C4-2B (cell line): ENCODE results near the gene CSPG4.

Experiments
- H3K27ac ChIP-seq: fragments of 450-650 bp; 2 replicates; pipeline ENCODE4 v1.5.1; 2017
- ZFX ChIP-seq: fragments of 450-650 bp; IDR thresholded peaks from 2 replicates; pipeline ENCODE4 v1.6.1; 2017
- TF ChIP-seq, protein P1 (sequence below): fragments of 450-650 bp; conservative IDR thresholded peaks from 2 replicates; pipeline ENCODE4 v1.5.1; 2017; ENCODE audit warnings: mild to moderate bottlenecking

Gene CSPG4

DNA sequence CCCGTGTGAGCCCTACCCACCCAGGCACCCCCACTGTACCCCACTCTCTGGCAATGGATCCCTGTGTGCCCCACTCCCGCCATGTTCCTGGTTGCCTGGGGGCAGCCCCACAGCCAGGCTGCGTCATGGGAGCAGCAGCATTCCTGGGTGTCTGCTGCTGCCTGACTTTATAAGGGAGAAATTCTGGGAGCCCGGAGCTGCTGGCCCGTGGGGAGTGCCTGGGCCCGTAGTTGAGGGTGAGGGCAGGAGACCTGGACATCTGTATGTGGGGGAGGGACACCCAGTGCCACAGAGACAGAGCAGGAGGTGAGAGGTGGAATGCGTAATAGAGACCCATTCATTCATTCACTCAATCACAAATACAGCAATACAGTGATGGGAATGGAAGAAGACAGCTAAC is 15.1 kb downstream of the CSPG4 start:
- TF ChIP-seq, protein P1, sequence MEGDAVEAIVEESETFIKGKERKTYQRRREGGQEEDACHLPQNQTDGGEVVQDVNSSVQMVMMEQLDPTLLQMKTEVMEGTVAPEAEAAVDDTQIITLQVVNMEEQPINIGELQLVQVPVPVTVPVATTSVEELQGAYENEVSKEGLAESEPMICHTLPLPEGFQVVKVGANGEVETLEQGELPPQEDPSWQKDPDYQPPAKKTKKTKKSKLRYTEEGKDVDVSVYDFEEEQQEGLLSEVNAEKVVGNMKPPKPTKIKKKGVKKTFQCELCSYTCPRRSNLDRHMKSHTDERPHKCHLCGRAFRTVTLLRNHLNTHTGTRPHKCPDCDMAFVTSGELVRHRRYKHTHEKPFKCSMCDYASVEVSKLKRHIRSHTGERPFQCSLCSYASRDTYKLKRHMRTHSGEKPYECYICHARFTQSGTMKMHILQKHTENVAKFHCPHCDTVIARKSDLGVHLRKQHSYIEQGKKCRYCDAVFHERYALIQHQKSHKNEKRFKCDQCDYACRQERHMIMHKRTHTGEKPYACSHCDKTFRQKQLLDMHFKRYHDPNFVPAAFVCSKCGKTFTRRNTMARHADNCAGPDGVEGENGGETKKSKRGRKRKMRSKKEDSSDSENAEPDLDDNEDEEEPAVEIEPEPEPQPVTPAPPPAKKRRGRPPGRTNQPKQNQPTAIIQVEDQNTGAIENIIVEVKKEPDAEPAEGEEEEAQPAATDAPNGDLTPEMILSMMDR = no peak
- no peak for TF ChIP-seq ZFX
- H3K27ac ChIP-seq = no peak overlapping the region

DNA sequence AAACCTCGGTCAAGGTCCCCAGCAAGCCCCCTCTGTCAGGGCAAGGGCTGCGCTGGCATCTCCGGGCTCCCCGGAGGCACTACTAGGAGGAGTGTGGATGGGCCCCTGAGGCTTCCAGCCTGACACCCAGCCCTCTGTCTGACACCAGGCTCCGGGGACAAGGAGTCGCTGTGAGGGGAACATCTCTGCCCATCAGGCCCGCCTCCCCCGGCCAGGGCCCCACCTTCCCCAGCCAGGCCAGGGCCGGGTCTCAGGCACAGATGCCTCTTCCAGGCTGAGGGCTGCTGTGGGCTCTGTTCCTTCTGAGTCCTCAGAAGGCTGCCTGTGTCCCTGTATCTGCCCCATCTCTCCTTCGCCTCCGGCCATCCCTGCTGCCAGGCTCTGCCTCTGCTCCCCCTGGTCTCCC is 15.8 kb downstream of the CSPG4 start:
- no peak overlapping the region for H3K27ac ChIP-seq
- TF ChIP-seq, protein P1 = no peak
- no peak for TF ChIP-seq ZFX

DNA sequence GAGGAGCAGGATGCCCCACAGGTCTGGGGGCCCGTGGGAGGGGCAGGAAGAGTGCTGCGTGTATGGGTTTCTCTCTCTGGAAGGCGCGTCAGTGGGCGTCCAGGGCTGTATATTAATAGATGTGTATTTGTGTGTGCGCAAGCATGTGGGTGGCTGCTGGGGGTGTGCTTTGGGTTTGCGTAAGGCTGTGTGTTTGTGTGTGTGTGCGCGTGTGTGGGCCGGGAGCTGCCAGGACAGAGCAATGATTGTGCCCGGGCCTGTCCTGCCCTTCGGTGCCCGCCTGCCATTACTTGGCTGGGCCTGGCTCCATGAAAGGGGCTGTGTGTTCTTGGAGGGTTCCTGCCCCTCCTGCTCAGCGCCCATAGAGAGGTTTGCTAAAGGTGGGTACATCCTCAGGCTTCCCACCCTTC is 16.3 kb downstream of the CSPG4 start:
- H3K27ac ChIP-seq = no peak overlapping the region
- TF ChIP-seq, protein P1 = no peak
- TF ChIP-seq ZFX = no peak

DNA sequence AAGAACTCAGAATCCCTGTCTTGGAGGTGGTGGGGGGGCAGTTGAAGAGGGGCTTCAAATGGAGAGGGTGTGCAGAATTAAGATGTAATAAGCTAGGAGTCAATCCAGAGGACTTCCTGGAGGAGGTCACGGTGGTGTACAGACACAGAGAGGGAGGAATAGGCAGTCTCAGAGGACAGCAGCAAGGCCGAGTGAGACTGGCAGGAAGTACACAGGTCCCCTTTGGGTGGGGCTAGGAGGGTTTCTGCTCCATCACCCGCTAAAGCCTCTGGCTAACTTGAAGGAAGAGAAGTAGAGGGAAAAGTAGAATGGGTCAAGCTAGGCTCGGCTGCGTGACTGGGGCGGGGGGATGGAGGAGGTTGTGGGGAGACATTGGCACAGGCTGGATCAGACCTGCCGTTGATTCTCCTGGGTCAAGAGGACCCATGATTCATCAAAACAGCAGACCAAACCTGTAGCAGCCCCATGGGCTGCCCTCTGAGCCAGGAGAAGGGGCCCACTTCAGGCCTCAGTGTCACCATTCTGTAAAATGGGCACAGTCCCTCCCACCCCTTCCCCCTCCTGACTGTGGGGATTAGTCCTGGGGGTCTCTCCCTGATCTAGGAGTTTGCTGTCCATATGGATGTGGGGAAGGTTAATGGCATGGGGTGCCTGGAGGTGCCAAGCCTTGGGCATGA is 16.9 kb downstream of the CSPG4 start:
- no peak overlapping the region for H3K27ac ChIP-seq
- no peak for TF ChIP-seq ZFX
- TF ChIP-seq, protein P1 = no peak

DNA sequence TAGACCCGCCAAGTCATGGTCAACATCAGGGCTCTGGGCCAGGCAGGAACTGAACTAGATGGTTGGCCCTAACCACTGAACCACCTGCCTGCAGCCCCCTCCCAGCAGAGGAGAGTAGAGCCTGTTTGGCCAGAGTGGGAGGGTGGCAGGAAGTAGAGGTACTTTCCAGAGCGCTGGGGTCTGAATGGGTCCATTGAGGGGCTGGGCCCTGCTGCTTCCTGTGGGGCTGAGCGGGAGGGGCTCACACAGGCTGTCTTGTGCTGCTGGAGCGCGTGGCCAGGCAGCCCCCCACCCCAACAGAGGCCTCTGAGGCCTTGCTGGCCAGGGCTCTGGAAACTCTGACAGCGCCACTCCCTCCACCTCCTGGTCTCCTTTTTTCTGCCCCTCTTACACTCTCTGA is 17.4 kb downstream of the CSPG4 start:
- H3K27ac ChIP-seq = no peak overlapping the region
- TF ChIP-seq, protein P1 = no peak
- TF ChIP-seq ZFX = no peak

DNA sequence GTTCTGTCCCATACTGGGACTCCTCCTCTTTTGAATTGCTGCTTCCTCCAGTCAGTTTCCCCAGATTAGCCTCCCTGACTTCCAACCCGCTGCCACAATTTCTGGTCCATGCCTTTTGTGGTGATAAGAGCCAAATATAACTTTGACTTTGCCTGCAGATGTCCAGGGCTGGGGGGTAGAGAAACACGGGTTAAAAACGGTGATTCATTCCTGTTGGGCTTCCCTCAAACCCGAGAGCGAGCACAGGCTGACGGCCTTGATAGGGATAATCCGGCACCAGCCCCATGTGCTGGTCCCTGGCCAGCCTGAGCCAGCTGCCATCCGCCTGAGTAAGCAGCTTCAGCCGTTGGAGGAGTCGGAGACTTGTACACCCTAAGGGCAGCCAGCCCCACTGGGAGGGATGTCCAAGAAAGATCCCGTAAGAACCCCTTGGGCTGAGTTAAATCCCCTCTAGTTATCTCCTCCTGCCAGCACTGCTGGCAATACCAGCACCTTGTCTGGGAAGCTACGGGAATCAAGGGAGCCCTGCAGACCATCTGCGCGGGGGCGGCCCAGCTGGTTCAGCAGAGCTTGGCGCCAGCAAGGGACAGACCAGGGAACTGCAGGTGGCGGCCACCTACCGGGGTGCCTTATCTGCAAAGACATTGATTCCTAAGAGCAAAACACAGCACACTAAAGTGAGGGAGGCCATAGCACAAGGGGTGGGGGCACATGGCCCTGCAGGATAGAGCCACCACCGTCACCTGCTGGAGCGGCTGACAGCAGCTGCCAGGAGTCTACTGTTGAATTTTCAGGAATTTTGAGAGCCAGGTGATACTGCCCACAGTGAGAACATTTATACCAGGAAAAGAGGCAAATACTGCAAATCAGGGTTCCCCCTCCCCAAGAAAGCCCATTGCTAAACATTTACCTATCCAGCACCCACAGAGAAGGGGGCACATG is 18.1 kb downstream of the CSPG4 start:
- TF ChIP-seq ZFX = no peak
- TF ChIP-seq, protein P1 = no peak
- H3K27ac ChIP-seq = no peak overlapping the region
